Tibial nerve (tissue), 4 donors: ENCODE data around the gene PCDHGA12. TPM values are rescaled to one million over a fixed set of nuclear protein-coding genes. Genes with fewer than 3 reads are reported as not detected.
"Not testable (repeated sequence)": the region's sequence is repeated elsewhere in the genome, so short reads cannot be mapped to it uniquely, and the experiment has no call there.

Source experiments
- DNase-seq, 2 donors: peaks; one replicate each; pipeline ENCODE4 v3.0.0-alpha.2; 2019; ENCODE audit warnings: low spot score in 2 of 2
- H3K27ac ChIP-seq, 4 donors: fragments of 200-600 bp; sonication (generic) in 3 of 4; one replicate each; pipeline ENCODE4 v1.5.1; 2017 to 2019; ENCODE audit warnings: mild to moderate bottlenecking in 1 of 4
- H3K27me3 ChIP-seq, 2 donors: fragments of 200-600 bp; sonication (generic) in 1 of 2; one replicate each; pipeline versions ENCODE4 v1.5.1 to v1.6.0; 2017 to 2019
- H3K36me3 ChIP-seq, 3 donors: fragments of 200-600 bp; sonication (generic); one replicate each; pipeline ENCODE4 v1.5.1; 2018 to 2019
- H3K4me1 ChIP-seq, 4 donors: fragments of 200-600 bp; sonication (generic) in 3 of 4; one replicate each; pipeline ENCODE4 v1.5.1; 2017 to 2019
- H3K4me3 ChIP-seq, 4 donors: fragments of 200-600 bp; sonication (generic) in 3 of 4; one replicate each; pipeline ENCODE4 v1.5.1; 2017 to 2019; ENCODE audit warnings: mild to moderate bottlenecking in 1 of 4, moderate library complexity in 1 of 4
- H3K9me3 ChIP-seq, 4 donors: fragments of 200-600 bp; sonication (generic) in 3 of 4; one replicate each; pipeline ENCODE4 v1.5.1; 2017 to 2019
- EP300 ChIP-seq, 2 donors: sonication (generic); formaldehyde crosslinking; IDR thresholded peaks; one replicate each; pipeline ENCODE4 v1.6.1; 2017; ENCODE audit warnings: antibody characterized with exemption in 2 of 2, mild to moderate bottlenecking in 1 of 2
- POLR2A ChIP-seq, 2 donors: fragments of 450-650 bp; IDR thresholded peaks; one replicate each; pipeline ENCODE4 v1.6.1; 2017; ENCODE audit warnings: antibody characterized with exemption in 2 of 2, mild to moderate bottlenecking in 2 of 2, moderate library complexity in 2 of 2
- WGBS, 2 donors: methylation state at CpG; one replicate each; pipeline ENCODE4 v1.1.5; 2018; 5-methylcytosine and 5-hydroxymethylcytosine counted together
- total RNA-seq, 4 donors: library from RNA; depleted of rRNA; stranded (reverse); fragments of >200 nt; gene quantifications; one replicate each; pipeline ENCODE4 v1.1.0, GENCODE V29; 2016
- TF ChIP-seq, protein P1 (sequence below), 5 experiments: fragments of 200-600 bp in 3 of 5; fragments of 450-650 bp in 2 of 5; sonication (generic) in 3 of 5; IDR thresholded peaks; one replicate each; pipeline ENCODE4 v1.5.1; 2016 to 2019; ENCODE audit warnings: antibody characterized with exemption in 5 of 5, mild to moderate bottlenecking in 3 of 5, moderate library complexity in 2 of 5

PCDHGA12 gene
- total RNA-seq, 4 donors from 2014 or later, result 7.9 to 19.8 (median 10.1) TPM

DNA sequence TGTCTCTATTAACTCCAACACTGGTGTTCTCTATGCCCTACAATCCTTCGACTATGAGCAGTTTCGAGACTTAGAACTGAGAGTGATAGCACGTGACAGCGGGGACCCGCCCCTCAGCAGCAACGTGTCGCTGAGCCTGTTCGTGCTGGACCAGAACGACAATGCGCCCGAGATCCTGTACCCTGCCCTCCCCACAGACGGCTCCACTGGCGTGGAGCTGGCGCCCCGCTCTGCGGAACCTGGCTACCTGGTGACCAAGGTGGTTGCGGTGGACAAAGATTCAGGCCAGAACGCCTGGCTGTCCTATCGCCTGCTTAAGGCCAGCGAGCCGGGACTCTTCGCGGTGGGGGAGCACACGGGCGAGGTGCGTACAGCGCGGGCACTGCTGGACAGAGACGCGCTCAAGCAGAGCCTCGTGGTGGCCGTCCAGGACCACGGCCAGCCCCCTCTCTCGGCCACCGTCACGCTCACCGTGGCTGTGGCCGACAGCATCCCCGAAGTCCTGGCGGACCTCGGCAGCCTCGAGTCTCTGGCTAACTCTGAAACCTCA, 7.5 kb upstream of the PCDHGA12 start:
- Histone ChIP-seq H3K36me3 (peaks cover 0 to 50% (median 0%) of the 10 kb centered on the region in 3 donors), H3K27ac (no peak overlapping the region), H3K4me3 (no peak overlapping the region), H3K27me3 (no peaks in the 10 kb centered on the region), H3K4me1 (peaks cover 0 to 15% (median 0%) of the 10 kb centered on the region in 4 donors), H3K9me3 (peaks cover 6 to 100% (median 59%) of the 10 kb centered on the region in 4 donors)
- DNase-seq, result no peak
- no peak for TF ChIP-seq POLR2A (IDR thresholded peaks at IDR 0.05)
- no peak for TF ChIP-seq EP300 (IDR thresholded peaks at IDR 0.05)
- TF ChIP-seq, protein P1, sequence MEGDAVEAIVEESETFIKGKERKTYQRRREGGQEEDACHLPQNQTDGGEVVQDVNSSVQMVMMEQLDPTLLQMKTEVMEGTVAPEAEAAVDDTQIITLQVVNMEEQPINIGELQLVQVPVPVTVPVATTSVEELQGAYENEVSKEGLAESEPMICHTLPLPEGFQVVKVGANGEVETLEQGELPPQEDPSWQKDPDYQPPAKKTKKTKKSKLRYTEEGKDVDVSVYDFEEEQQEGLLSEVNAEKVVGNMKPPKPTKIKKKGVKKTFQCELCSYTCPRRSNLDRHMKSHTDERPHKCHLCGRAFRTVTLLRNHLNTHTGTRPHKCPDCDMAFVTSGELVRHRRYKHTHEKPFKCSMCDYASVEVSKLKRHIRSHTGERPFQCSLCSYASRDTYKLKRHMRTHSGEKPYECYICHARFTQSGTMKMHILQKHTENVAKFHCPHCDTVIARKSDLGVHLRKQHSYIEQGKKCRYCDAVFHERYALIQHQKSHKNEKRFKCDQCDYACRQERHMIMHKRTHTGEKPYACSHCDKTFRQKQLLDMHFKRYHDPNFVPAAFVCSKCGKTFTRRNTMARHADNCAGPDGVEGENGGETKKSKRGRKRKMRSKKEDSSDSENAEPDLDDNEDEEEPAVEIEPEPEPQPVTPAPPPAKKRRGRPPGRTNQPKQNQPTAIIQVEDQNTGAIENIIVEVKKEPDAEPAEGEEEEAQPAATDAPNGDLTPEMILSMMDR (IDR thresholded peaks at IDR 0.05), result no peak
- WGBS, 2 donors, result 26 to 39% methylated on average over 24 to 28 of the region's 42 CpGs

- H3K27me3 ChIP-seq, result no peaks in the 10 kb centered on the region
- TF ChIP-seq EP300 (IDR thresholded peaks at IDR 0.05) (no peak), POLR2A (IDR thresholded peaks at IDR 0.05) (no peak)
- TF ChIP-seq, protein P1 (IDR thresholded peaks at IDR 0.05), result no peak
- peaks cover 0 to 28% (median 0%) of the 10 kb centered on the region in 3 donors for H3K36me3 ChIP-seq
- H3K9me3 ChIP-seq, result peaks cover 6 to 100% (median 59%) of the 10 kb centered on the region in 4 donors
- DNase-seq, result no peak
- H3K4me3 ChIP-seq, result no peak overlapping the region
- no peak overlapping the region for H3K27ac ChIP-seq
- WGBS, 2 donors, result 44 to 47% methylated on average over 38 to 52 of the region's 53 CpGs
- H3K4me1 ChIP-seq, result no peaks in the 10 kb centered on the region
These were observed 2.4 kb upstream of the PCDHGA12 start for GRCh38 chr5:141427783-141428426.

- peaks cover 6 to 100% (median 51%) of the 10 kb centered on the region in 4 donors for H3K9me3 ChIP-seq
- no peaks in the 10 kb centered on the region for H3K27me3 ChIP-seq
- H3K36me3 ChIP-seq, result peaks cover 0 to 17% (median 0%) of the 10 kb centered on the region in 3 donors
- no peak overlapping the region for H3K27ac ChIP-seq
- peak overlapping the region in 2 of 4 donors; percentile 15 to 41 for H3K4me3 ChIP-seq
- TF ChIP-seq, protein P1 (IDR thresholded peaks at IDR 0.05), result no peak
- TF ChIP-seq POLR2A (IDR thresholded peaks at IDR 0.05) (no peak), EP300 (IDR thresholded peaks at IDR 0.05) (no peak)
- WGBS, 2 donors, result 14 to 17% methylated on average over 19 to 37 of the region's 37 CpGs
- H3K4me1 ChIP-seq, result no peaks in the 10 kb centered on the region
- DNase-seq, result no peak
These were observed 979 bp downstream of the PCDHGA12 start for GRCh38 chr5:141431286-141431685.

GRCh38 chr5:141432308-141432707, 2.0 kb downstream of the PCDHGA12 start:
- DNase-seq, H3K27me3 ChIP-seq, H3K4me1 ChIP-seq, H3K4me3 ChIP-seq, H3K27ac ChIP-seq: not testable (repeated sequence)
- Histone ChIP-seq H3K36me3 (peaks cover 0 to 12% (median 0%) of the 10 kb centered on the region in 3 donors), H3K9me3 (peaks cover 3 to 100% (median 50%) of the 10 kb centered on the region in 4 donors)
- 42 to 48% methylated on average over 12 to 22 of the region's 38 CpGs for WGBS, 2 donors

- H3K4me3 ChIP-seq, H3K4me1 ChIP-seq, DNase-seq, H3K27ac ChIP-seq, H3K27me3 ChIP-seq: not testable (repeated sequence)
- Histone ChIP-seq H3K36me3 (peaks cover 0 to 12% (median 0%) of the 10 kb centered on the region in 3 donors), H3K9me3 (peaks cover 0 to 100% (median 50%) of the 10 kb centered on the region in 4 donors)
- WGBS, 2 donors, result 26 to 35% methylated on average over 19 to 29 of the region's 29 CpGs
These were observed 2.4 kb downstream of the PCDHGA12 start for GRCh38 chr5:141432726-141433125.

GRCh38 chr5:141434006-141434405, 3.7 kb downstream of the PCDHGA12 start:
- H3K9me3 ChIP-seq, result peaks cover 0 to 98% (median 46%) of the 10 kb centered on the region in 4 donors
- no peaks in the 10 kb centered on the region for H3K4me1 ChIP-seq
- DNase-seq, result no peak
- peaks cover 0 to 16% (median 0%) of the 10 kb centered on the region in 3 donors for H3K36me3 ChIP-seq
- no peak overlapping the region for H3K4me3 ChIP-seq
- H3K27me3 ChIP-seq, result no peaks in the 10 kb centered on the region
- H3K27ac ChIP-seq, result no peak overlapping the region
- TF ChIP-seq POLR2A (IDR thresholded peaks at IDR 0.05) (no peak), EP300 (IDR thresholded peaks at IDR 0.05) (no peak)
- TF ChIP-seq, protein P1 (IDR thresholded peaks at IDR 0.05), result no peak
- 82 to 97% methylated on average over 2 of the region's 2 CpGs for WGBS, 2 donors
